Calu3 (cell line): ENCODE measurements around the gene CHI3L2. TPM values are rescaled to one million over a fixed set of nuclear protein-coding genes. Genes with fewer than 3 reads are reported as not detected.

ENCODE experiments used
- BruUV-seq: library from RNA; stranded (reverse); fragments of 400-500 nt; replicated peaks from 2 replicates; lab custom pipeline; 2021; lab: Mats Ljungman, UMichigan
- CTCF ChIA-PET: fragments of 300-600 bp; sonication (Branson Sonifier 250); formaldehyde crosslinking; loops from one replicate; lab custom pipeline; 2022; ENCODE audit warnings: antibody characterized with exemption; lab: Charles Lee
- DNase-seq: peaks from one replicate; pipeline ENCODE4 v3.0.0; 2022
- H3K27ac Mint-ChIP-seq: one replicate; pipeline ENCODE4 v1.8.0; 2022; ENCODE audit warnings: mixed read lengths; ENCODE audit not compliant: unreplicated experiment
- H3K27me3 Mint-ChIP-seq: one replicate; pipeline ENCODE4 v1.8.0; 2022; ENCODE audit warnings: mixed read lengths; ENCODE audit not compliant: unreplicated experiment
- H3K36me3 Mint-ChIP-seq: one replicate; pipeline ENCODE4 v1.8.0; 2022; ENCODE audit warnings: mild to moderate bottlenecking, moderate library complexity, mixed read lengths; ENCODE audit not compliant: insufficient read depth, unreplicated experiment
- H3K4me1 Mint-ChIP-seq: one replicate; pipeline ENCODE4 v1.8.0; 2022; ENCODE audit warnings: mild to moderate bottlenecking, low read depth, mixed read lengths; ENCODE audit not compliant: unreplicated experiment
- H3K4me3 Mint-ChIP-seq: one replicate; pipeline ENCODE4 v1.8.0; 2022; ENCODE audit warnings: mild to moderate bottlenecking, low read depth, moderate library complexity, mixed read lengths; ENCODE audit not compliant: unreplicated experiment
- H3K9me3 Mint-ChIP-seq: one replicate; pipeline ENCODE4 v1.8.0; 2022; ENCODE audit warnings: low read depth, mixed read lengths; ENCODE audit not compliant: unreplicated experiment
- intact Hi-C: fragments of 100-400 bp; cut with micrococcal nuclease; formaldehyde crosslinking; loops from one replicate; pipeline ENCODE4 v1.10.0; 2022; ENCODE audit not compliant: unreplicated experiment
- total RNA-seq: library from RNA; stranded (reverse); gene quantifications from 2 replicates; pipeline ENCODE4 v1.2.3, GENCODE V29; 2022
- TF ChIP-seq, protein P1 (sequence below): fragments of 200-600 bp; IDR thresholded peaks from one replicate; pipeline ENCODE4 v1.8.0; 2022; ENCODE audit warnings: antibody characterized with exemption; ENCODE audit not compliant: unreplicated experiment

CHI3L2 gene
- total RNA-seq, 1 experiment from 2014 or later: 0.52 TPM

GRCh38 chr1:111225091-111225490 is 2.4 kb upstream of the CHI3L2 start:
- TF ChIP-seq, protein P1, sequence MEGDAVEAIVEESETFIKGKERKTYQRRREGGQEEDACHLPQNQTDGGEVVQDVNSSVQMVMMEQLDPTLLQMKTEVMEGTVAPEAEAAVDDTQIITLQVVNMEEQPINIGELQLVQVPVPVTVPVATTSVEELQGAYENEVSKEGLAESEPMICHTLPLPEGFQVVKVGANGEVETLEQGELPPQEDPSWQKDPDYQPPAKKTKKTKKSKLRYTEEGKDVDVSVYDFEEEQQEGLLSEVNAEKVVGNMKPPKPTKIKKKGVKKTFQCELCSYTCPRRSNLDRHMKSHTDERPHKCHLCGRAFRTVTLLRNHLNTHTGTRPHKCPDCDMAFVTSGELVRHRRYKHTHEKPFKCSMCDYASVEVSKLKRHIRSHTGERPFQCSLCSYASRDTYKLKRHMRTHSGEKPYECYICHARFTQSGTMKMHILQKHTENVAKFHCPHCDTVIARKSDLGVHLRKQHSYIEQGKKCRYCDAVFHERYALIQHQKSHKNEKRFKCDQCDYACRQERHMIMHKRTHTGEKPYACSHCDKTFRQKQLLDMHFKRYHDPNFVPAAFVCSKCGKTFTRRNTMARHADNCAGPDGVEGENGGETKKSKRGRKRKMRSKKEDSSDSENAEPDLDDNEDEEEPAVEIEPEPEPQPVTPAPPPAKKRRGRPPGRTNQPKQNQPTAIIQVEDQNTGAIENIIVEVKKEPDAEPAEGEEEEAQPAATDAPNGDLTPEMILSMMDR: no peak
- Mint-ChIP-seq H3K36me3 (no peaks in the 10 kb centered on the region), H3K27me3 (no peaks in the 10 kb centered on the region), H3K27ac (no peak overlapping the region), H3K4me3 (no peak overlapping the region), H3K9me3 (no peaks in the 10 kb centered on the region), H3K4me1 (peaks cover 44% of the 10 kb centered on the region)
- CTCF ChIA-PET: no interaction called here
- no peak for DNase-seq
- intact Hi-C loops: no loop called here
- no TSS peak for BruUV-seq

DNA sequence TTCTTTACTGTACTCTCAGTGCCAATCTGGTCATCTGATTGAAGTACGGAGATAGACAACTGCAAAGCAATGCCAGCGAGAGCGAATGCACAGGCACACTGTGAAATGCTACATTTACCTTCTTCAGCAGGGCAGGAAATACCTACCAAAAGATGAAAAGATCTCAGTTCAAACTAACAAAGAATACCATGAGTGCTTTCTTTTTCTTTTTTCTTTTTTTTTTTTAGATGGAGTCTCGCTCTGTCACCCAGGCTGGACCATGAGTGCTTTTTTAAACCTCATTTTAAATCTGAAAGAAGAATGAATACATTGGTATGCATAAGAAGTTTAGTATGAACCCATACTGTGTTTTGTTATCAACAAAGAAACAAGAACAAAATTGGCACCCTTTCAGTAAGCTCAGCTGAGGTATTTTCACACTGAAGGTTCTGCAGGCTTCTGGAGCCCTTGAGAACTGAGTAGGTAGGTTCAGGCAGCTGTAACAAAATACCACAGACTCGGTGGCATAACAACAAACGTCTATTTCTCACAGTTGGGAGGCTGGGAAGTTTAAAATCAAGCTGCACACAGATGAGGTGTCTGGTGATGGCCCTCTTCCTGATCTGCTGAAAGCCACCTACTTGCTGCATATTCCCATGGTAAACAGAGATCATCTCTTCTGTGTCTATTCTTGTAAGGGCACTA is 1.7 kb upstream of the CHI3L2 start:
- H3K9me3 Mint-ChIP-seq: no peaks in the 10 kb centered on the region
- intact Hi-C loops: no loop called here
- H3K36me3 Mint-ChIP-seq: no peaks in the 10 kb centered on the region
- CTCF ChIA-PET: interaction anchor here (0.8 kb wide), 1 partner anchor 160 kb away, joined by 4 read pairs; no protein-coding TSS in a partner anchor
- no TSS peak for BruUV-seq
- peaks cover 46% of the 10 kb centered on the region for H3K4me1 Mint-ChIP-seq
- H3K27me3 Mint-ChIP-seq: no peaks in the 10 kb centered on the region
- H3K4me3 Mint-ChIP-seq: no peak overlapping the region
- TF ChIP-seq, protein P1: no peak
- no peak for DNase-seq
- no peak overlapping the region for H3K27ac Mint-ChIP-seq

- Mint-ChIP-seq H3K4me1 (peaks cover 27% of the 10 kb centered on the region), H3K27me3 (no peaks in the 10 kb centered on the region), H3K9me3 (no peaks in the 10 kb centered on the region), H3K4me3 (no peak overlapping the region), H3K27ac (no peak overlapping the region), H3K36me3 (no peaks in the 10 kb centered on the region)
- no TSS peak for BruUV-seq
- intact Hi-C loops: no loop called here
- CTCF ChIA-PET: interaction anchor here (0.6 to 1.3 kb wide), 6 partner anchors 9 to 430 kb away, joined by 3 to 4 read pairs (median 4); no protein-coding TSS in a partner anchor
- DNase-seq: peak; percentile 32
- TF ChIP-seq, protein P1: no peak
These were observed 586 bp downstream of the CHI3L2 start for GRCh38 chr1:111227851-111228747.

GRCh38 chr1:111228748-111229126 is 1.2 kb downstream of the CHI3L2 start:
- no peak for DNase-seq
- peaks cover 26% of the 10 kb centered on the region for H3K4me1 Mint-ChIP-seq
- no TSS peak for BruUV-seq
- H3K27me3 Mint-ChIP-seq: no peaks in the 10 kb centered on the region
- H3K4me3 Mint-ChIP-seq: no peak overlapping the region
- TF ChIP-seq, protein P1: no peak
- no peaks in the 10 kb centered on the region for H3K9me3 Mint-ChIP-seq
- H3K36me3 Mint-ChIP-seq: no peaks in the 10 kb centered on the region
- CTCF ChIA-PET: interaction anchor here (0.6 to 1.3 kb wide), 6 partner anchors 8 to 430 kb away, joined by 3 to 4 read pairs (median 4); no protein-coding TSS in a partner anchor
- intact Hi-C loops: no loop called here
- H3K27ac Mint-ChIP-seq: no peak overlapping the region
